H1 (cell line): ENCODE results near the gene COG7. TPM values are rescaled to one million over a fixed set of nuclear protein-coding genes. Genes with fewer than 3 reads are reported as not detected.

Experiments
- CHD1 ChIP-seq: IDR thresholded peaks from 2 replicates; pipeline ENCODE4 v1.6.1; 2012; ENCODE audit warnings: low read depth, low read length, improper control_type of control experiment
- ZNF274 ChIP-seq: IDR thresholded peaks from 2 replicates; pipeline ENCODE4 v1.7.0; 2012; ENCODE audit warnings: low read length, borderline replicate concordance; ENCODE audit errors: extremely low read depth
- polyA plus RNA-seq, 7 experiments: library from polyadenylated mRNA; depleted of rRNA in 3 of 7; stranded (reverse) in 5 of 7; unstranded in 2 of 7; fragments of >200 nt in 5 of 7; fragments of 200-250 nt in 2 of 7; gene quantifications; 1 replicate in 5 of 7; 2 replicates in 1 of 7; 4 replicates in 1 of 7; pipeline versions ENCODE4 v1.2.1 to v1.2.3, GENCODE V29; 2011 to 2013; ENCODE audit warnings: missing spikeins in 2 of 7, mixed read lengths in 2 of 7
- total RNA-seq: library from RNA; stranded (reverse); fragmentation: NEBNext Ultra II Directional; extraction: Animal tissue kit (Norgen Biotek cat#: 25700); gene quantifications from 2 replicates; pipeline ENCODE4 v1.2.1, GENCODE V29; 2021

Gene COG7
- total and polyA plus RNA-seq, 2 of the 8 experiments (the other 6 are each of a cell fraction or from before 2014, with no cell fraction given), result 17.2 to 40.4 TPM

- TF ChIP-seq CHD1, result no peak
- TF ChIP-seq ZNF274, result no peak
These were observed 13.3 kb upstream of the COG7 start (continued) for GRCh38 chr16:23466162-23466885.
